Kidney (tissue), 14 donors: Measurements from ENCODE around the gene HHLA2. TPM values are rescaled to one million over a fixed set of nuclear protein-coding genes. Genes with fewer than 3 reads are reported as not detected.

ENCODE experiments used
- DNase-seq, 5 donors: peaks; one replicate each; pipeline ENCODE4 v3.0.0-alpha.2; 2013 to 2020
- FAIRE-seq: peaks from 2 replicates; lab custom pipeline; 2012; peaks lifted over from hg19 to GRCh38; lab: Jason Lieb, UNC
- H3K27ac ChIP-seq, 2 donors: one replicate each; pipeline ENCODE4 v1.7.0; 2013; ENCODE audit warnings: low read depth in 2 of 2, low read length in 2 of 2, inconsistent platforms in 1 of 2
- H3K27me3 ChIP-seq: one replicate; pipeline ENCODE4 v1.7.1; 2013; ENCODE audit warnings: low read length, inconsistent platforms; ENCODE audit not compliant: control insufficient read depth, insufficient read depth
- H3K36me3 ChIP-seq, 3 donors: one replicate each; pipeline versions ENCODE4 v1.7.0 to v1.7.1; 2013; ENCODE audit warnings: low read length in 3 of 3, control low read depth in 1 of 3, inconsistent platforms in 1 of 3; ENCODE audit not compliant: insufficient read depth in 3 of 3, control insufficient read depth in 2 of 3
- H3K4me1 ChIP-seq, 3 donors: one replicate each; pipeline versions ENCODE4 v1.7.0 to v1.7.1; 2013; ENCODE audit warnings: low read length in 3 of 3, inconsistent platforms in 1 of 3, low read depth in 1 of 3; ENCODE audit not compliant: control insufficient read depth in 2 of 3, insufficient read depth in 2 of 3
- H3K4me3 ChIP-seq, 3 donors: one replicate each; pipeline versions ENCODE4 v1.7.0 to v1.8.1; 2013; ENCODE audit warnings: low read length in 3 of 3, control low read depth in 1 of 3, inconsistent platforms in 1 of 3
- H3K9ac ChIP-seq, 3 donors: one replicate each; pipeline versions ENCODE4 v1.7.0 to v1.7.1; 2013; ENCODE audit warnings: low read length in 3 of 3, control low read depth in 1 of 3, inconsistent platforms in 1 of 3
- H3K9me3 ChIP-seq, 3 donors: one replicate each; pipeline versions ENCODE4 v1.7.0 to v1.7.1; 2013; ENCODE audit warnings: low read length in 3 of 3, control low read depth in 1 of 3, inconsistent platforms in 1 of 3; ENCODE audit not compliant: control insufficient read depth in 2 of 3, insufficient read depth in 1 of 3
- CTCF ChIP-seq: IDR thresholded peaks from 3 replicates; pipeline ENCODE4 v1.5.1; 2012; ENCODE audit warnings: mild to moderate bottlenecking, moderate library complexity, borderline replicate concordance; ENCODE audit not compliant: insufficient read depth; ENCODE audit errors: extremely low read depth
- intact Hi-C: fragments of 100-400 bp; cut with DNase I; formaldehyde crosslinking; loops from one replicate; pipeline ENCODE4 v1.11.1; 2022
- polyA plus RNA-seq: library from polyadenylated mRNA; stranded (reverse); fragments of 350-450 nt; fragmentation: Illumina TruSeq; extraction: RNeasy Lipid Tissue Mini Kit (QIAGEN cat#74804); gene quantifications from one replicate; pipeline ENCODE4 v1.2.3, GENCODE V29; 2014; ENCODE audit warnings: low read depth, low replicate concordance; ENCODE audit not compliant: insufficient read depth
- total RNA-seq: library from RNA; stranded (reverse); fragmentation: NEBNext Ultra II Directional; extraction: Animal tissue kit (Norgen Biotek cat#: 25700); gene quantifications from one replicate; pipeline ENCODE4 v1.2.1, GENCODE V29; 2021
- donor health status: control.
- donor health status: control.
- donor health status: control.
- donor health status: control.
- donor health status: control.
- donor health status: DM: yes; HTN: yes; CAD: no.
- donor health status: Normal renal cell carcinoma (clear cell type).

HHLA2 gene
- total and polyA plus RNA-seq, 2 donors from 2014 or later: 5.1 to 18.8 TPM

DNA sequence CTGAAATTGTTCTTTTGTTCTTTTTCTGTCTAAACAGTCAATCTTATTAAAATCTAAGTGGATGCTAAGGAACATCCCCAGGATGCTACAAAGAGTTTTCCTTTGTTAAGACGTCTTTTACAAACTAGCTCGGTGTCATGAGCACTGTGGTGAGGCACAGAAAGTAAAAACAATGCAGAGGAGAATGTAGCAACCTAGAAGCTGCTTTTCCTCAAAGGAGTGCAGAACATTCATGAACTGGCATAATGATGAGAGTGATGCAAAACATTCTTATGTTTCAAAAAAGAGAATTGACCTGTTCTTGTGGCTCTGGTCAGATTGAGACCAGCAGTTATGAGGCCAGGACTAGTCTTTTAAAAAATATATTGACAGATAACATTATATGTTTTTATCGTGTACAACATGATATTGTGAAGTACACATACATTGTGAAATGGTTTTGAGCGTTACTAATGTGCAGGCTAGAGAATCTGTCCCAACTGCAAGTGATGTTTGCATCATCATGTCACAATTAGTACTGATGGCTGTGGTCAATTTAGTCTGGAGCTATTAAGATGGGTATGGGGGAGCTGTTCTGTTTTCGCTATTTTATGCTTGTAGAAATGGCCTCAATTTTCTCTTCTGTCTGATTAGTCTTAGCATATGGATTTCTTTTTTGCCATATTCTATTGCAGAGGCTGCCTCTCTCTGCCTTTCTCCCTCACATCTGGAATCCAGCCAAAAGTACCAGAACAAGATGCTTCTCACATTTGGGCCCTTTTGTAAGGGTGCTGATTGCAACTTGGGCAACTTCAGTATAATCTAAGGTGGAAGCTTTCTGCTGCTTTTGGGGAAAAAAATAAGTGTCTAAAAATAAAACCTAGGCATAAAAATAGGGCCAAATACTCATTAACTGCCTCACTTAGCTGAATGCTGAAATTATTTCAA lies 50.2 kb downstream of the HHLA2 start:
- Histone ChIP-seq H3K4me1 (no peaks in the 10 kb centered on the region), H3K4me3 (no peak overlapping the region), H3K27me3 (no peaks in the 10 kb centered on the region), H3K36me3 (no peaks in the 10 kb centered on the region), H3K27ac (no peak overlapping the region), H3K9ac (no peak overlapping the region), H3K9me3 (no peaks in the 10 kb centered on the region)
- FAIRE-seq (no peak), DNase-seq (no peak)
- TF ChIP-seq CTCF: no peak
- intact Hi-C loops: no loop called here

DNA sequence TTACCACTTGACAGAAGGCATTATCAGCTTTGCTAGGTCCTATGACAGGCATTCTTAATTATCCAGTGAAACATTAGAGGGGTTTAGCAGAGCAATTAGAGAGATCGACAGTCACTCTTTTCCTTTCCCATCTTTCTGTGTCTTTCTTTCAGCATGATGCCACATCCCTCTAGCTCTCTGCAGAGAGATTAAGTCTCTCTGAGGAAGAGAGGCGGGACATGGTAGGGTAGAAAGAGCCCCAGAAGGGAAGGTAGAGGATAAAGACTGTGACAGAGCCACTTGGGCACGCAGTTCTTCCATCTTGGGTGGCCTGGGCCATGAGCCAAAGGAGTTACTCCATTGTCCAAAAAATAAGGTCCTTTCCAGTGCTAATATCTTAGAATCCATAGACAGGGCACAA lies 55.8 kb downstream of the HHLA2 start:
- no peak overlapping the region for H3K27ac ChIP-seq
- H3K9me3 ChIP-seq: no peaks in the 10 kb centered on the region
- no peak for FAIRE-seq
- H3K27me3 ChIP-seq: no peaks in the 10 kb centered on the region
- no peak overlapping the region for H3K9ac ChIP-seq
- no peak for DNase-seq
- intact Hi-C loops: no loop called here
- H3K36me3 ChIP-seq: no peaks in the 10 kb centered on the region
- TF ChIP-seq CTCF: no peak
- H3K4me1 ChIP-seq: no peaks in the 10 kb centered on the region
- H3K4me3 ChIP-seq: no peak overlapping the region

- Histone ChIP-seq H3K4me1 (no peaks in the 10 kb centered on the region), H3K9ac (no peak overlapping the region), H3K27me3 (no peaks in the 10 kb centered on the region), H3K9me3 (no peaks in the 10 kb centered on the region), H3K27ac (no peak overlapping the region), H3K4me3 (no peak overlapping the region), H3K36me3 (no peaks in the 10 kb centered on the region)
- intact Hi-C loops: no loop called here
- FAIRE-seq (no peak), DNase-seq (no peak)
- no peak for TF ChIP-seq CTCF
These were observed 58.2 kb downstream of the HHLA2 start for GRCh38 chr3:108354562-108354961.
